GM12864 (cell line): ENCODE data around the gene HSD17B4.

Experiments
- DNase-seq: peaks from one replicate; pipeline ENCODE4 v3.0.0-alpha.2; 2011; ENCODE audit warnings: low read depth
- H3K4me3 ChIP-seq: 2 replicates; pipeline ENCODE4 v1.5.1; 2011; ENCODE audit warnings: mild to moderate bottlenecking, low read depth, low read length, control low read depth
- TF ChIP-seq, protein P1 (sequence below): IDR thresholded peaks from 2 replicates; pipeline ENCODE4 v1.5.1; 2011; ENCODE audit warnings: low read depth, mild to moderate bottlenecking, moderate library complexity, low read length, control low read depth, inconsistent platforms; ENCODE audit errors: missing control alignments

HSD17B4 gene

DNA sequence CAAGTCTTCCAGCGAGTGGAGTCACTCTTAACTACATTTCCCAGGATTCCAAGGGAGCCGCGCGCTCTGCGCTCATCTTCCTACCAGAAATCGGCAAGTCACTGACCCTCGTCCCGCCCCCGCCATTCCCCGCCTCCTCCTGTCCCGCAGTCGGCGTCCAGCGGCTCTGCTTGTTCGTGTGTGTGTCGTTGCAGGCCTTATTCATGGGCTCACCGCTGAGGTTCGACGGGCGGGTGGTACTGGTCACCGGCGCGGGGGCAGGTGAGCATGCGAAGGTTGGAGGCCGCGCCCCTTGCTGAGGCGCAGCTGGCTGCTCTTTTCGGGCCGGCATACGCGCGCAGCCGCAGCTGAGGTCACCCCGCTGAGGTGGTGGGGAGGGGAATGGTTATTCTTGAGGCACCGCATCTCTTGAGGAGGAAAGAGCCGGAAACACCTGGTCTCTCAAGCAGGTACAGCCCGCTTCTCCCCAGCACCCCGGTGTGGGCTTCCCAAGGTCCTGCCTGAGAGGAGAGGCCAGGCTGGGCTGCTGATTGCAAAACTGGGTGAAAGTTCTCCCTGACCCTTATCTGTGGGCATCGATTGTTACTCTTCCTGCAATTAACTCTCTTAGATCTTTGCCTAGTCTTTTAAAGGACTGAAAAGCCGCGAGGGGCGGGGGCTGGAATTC, at the start of gene HSD17B4:
TSS of gene HSD17B4 (plus strand) at position 125 of the 667 bp plus-strand sequence. CDS start at position 204, 79 bp downstream.
- TF ChIP-seq, protein P1, sequence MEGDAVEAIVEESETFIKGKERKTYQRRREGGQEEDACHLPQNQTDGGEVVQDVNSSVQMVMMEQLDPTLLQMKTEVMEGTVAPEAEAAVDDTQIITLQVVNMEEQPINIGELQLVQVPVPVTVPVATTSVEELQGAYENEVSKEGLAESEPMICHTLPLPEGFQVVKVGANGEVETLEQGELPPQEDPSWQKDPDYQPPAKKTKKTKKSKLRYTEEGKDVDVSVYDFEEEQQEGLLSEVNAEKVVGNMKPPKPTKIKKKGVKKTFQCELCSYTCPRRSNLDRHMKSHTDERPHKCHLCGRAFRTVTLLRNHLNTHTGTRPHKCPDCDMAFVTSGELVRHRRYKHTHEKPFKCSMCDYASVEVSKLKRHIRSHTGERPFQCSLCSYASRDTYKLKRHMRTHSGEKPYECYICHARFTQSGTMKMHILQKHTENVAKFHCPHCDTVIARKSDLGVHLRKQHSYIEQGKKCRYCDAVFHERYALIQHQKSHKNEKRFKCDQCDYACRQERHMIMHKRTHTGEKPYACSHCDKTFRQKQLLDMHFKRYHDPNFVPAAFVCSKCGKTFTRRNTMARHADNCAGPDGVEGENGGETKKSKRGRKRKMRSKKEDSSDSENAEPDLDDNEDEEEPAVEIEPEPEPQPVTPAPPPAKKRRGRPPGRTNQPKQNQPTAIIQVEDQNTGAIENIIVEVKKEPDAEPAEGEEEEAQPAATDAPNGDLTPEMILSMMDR, result no peak
- peak within 1 kb of the TSS; percentile 84 for H3K4me3 ChIP-seq
- DNase-seq, result peak; percentile 73

- no peak overlapping the region for H3K4me3 ChIP-seq
- TF ChIP-seq, protein P1, result no peak
- no peak for DNase-seq
These were observed 49.7 kb upstream of the HSD17B4 start for GRCh38 chr5:119402555-119402954.

- H3K4me3 ChIP-seq, result no peak overlapping the region
- TF ChIP-seq, protein P1, result no peak
- DNase-seq, result no peak
These were observed 48.3 kb upstream of the HSD17B4 start for GRCh38 chr5:119404033-119404432.

DNA sequence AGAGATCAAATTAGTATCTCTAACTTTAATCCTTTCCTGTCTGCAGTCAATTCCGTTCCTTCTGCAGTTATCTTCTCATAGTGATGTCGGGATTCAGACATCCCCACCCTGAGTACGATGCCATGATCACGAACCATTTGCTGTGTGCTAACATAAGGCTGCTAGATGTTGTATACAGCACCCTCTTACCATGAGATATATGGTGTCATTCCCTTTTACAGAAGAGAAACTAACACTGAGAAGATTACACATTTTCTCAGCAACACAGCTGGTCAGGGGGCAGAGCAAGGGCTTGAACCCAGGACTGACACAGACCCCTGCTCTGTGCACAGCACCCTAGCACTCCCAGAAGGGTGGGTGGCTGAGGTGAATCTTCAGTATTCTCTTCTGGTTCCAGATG, 46.9 kb upstream of the HSD17B4 start:
- H3K4me3 ChIP-seq, result no peak overlapping the region
- TF ChIP-seq, protein P1, result no peak
- no peak for DNase-seq

GRCh38 chr5:119406551-119407110, 45.7 kb upstream of the HSD17B4 start:
- TF ChIP-seq, protein P1, result no peak
- no peak overlapping the region for H3K4me3 ChIP-seq
- no peak for DNase-seq

- no peak overlapping the region for H3K4me3 ChIP-seq
- DNase-seq, result no peak
- TF ChIP-seq, protein P1, result peak; percentile 44
These were observed 43.0 kb upstream of the HSD17B4 start for GRCh38 chr5:119409235-119409815.
